Right lobe of liver (tissue), 6 donors: ENCODE measurements around the gene RAB22A. TPM values are rescaled to one million over a fixed set of nuclear protein-coding genes. Genes with fewer than 3 reads are reported as not detected.
"Not testable (repeated sequence)": the region's sequence is repeated elsewhere in the genome, so short reads cannot be mapped to it uniquely, and the experiment has no call there.

Experiments used
- ATAC-seq, 4 donors: fragments of 200-7000 bp; cut with Tn5 transposase; one replicate each; pipeline ENCODE4 v1.9.1; 2020; ENCODE audit warnings: mild to moderate bottlenecking in 4 of 4, moderate library complexity in 4 of 4
- DNase-seq, 3 donors: peaks; one replicate each; pipeline ENCODE4 v3.0.0-alpha.2; 2020
- H3K27ac ChIP-seq, 3 donors: fragments of 200-600 bp; one replicate each; pipeline ENCODE4 v1.8.0; 2022
- H3K27me3 ChIP-seq, 2 donors: fragments of 200-600 bp; one replicate each; pipeline ENCODE4 v1.8.0; 2022
- H3K36me3 ChIP-seq, 4 donors: fragments of 200-600 bp; sonication (generic) in 1 of 4; one replicate each; pipeline versions ENCODE4 v1.5.1 to v1.8.0; 2017 to 2022; ENCODE audit warnings: control low read depth in 1 of 4
- H3K4me1 ChIP-seq, 4 donors: fragments of 200-600 bp; sonication (generic) in 1 of 4; one replicate each; pipeline versions ENCODE4 v1.5.1 to v1.8.0; 2017 to 2022; ENCODE audit warnings: control low read depth in 1 of 4
- H3K4me3 ChIP-seq, 3 donors: fragments of 200-600 bp; one replicate each; pipeline ENCODE4 v1.8.0; 2022
- H3K9me3 ChIP-seq, 4 donors: fragments of 200-600 bp; sonication (generic) in 1 of 4; one replicate each; pipeline versions ENCODE4 v1.5.1 to v1.8.0; 2017 to 2022; ENCODE audit warnings: control low read depth in 1 of 4
- CTCF ChIP-seq, 4 donors: fragments of 200-600 bp in 3 of 4; fragments of 450-650 bp in 1 of 4; IDR thresholded peaks; one replicate each; pipeline versions ENCODE4 v1.5.1 to v1.8.0; 2016 to 2022; ENCODE audit warnings: antibody characterized with exemption in 4 of 4, mild to moderate bottlenecking in 2 of 4
- POLR2A ChIP-seq: fragments of 450-650 bp; IDR thresholded peaks from one replicate; pipeline ENCODE4 v1.6.1; 2017; ENCODE audit warnings: antibody characterized with exemption, mild to moderate bottlenecking
- WGBS: methylation state at CpG from one replicate; pipeline ENCODE4 v1.1.6; 2018; ENCODE audit warnings: low coverage, low lambda C conversion rate; ENCODE audit not compliant: insufficient coverage; ENCODE audit errors: missing lambda C conversion rate; 5-methylcytosine and 5-hydroxymethylcytosine counted together
- intact Hi-C, 2 donors: fragments of 100-400 bp; cut with DNase I; formaldehyde crosslinking; loops; one replicate each; pipeline versions ENCODE4 v1.11.2 to v1.14.1; 2022
- total RNA-seq, 6 experiments: library from RNA; depleted of rRNA in 2 of 6; stranded (reverse); fragments of >200 nt in 2 of 6; fragmentation: NEBNext Ultra II Directional in 3 of 6; extraction: Animal tissue kit (Norgen Biotek cat#: 25700) in 3 of 6; gene quantifications; one replicate each; pipeline versions ENCODE4 v1.1.0 to v1.2.4, GENCODE V29; 2016 to 2023
- donor health status: DM: no; HTN: yes; CAD: no.
- donor health status: DM: no; HTN: no; CAD: no.
- donor health status: DM: no; HTN: no; CAD: no.
- donor health status: DM: no; HTN: yes; CAD: no.
- donor health status: DM: no; HTN: yes; CAD: no.

The RAB22A gene
- total RNA-seq, 6 experiments from 2014 or later, result 7.4 to 11.6 (median 9.5) TPM

GRCh38 chr20:58407966-58408557, 98.5 kb downstream of the RAB22A start:
- Histone ChIP-seq H3K4me3 (no peak overlapping the region), H3K27ac (no peak overlapping the region), H3K27me3 (no peaks in the 10 kb centered on the region), H3K4me1 (peaks cover 0 to 31% (median 2%) of the 10 kb centered on the region in 4 donors), H3K9me3 (no peaks in the 10 kb centered on the region), H3K36me3 (no peaks in the 10 kb centered on the region)
- WGBS, result 29% methylated on average over 2 of the region's 2 CpGs
- ATAC-seq (peak in 3 of 4 donors; percentile 45 to 83 (median 56)), DNase-seq (no peak)
- TF ChIP-seq CTCF (IDR thresholded peaks at IDR 0.05) (no peak), POLR2A (no peak)
- intact Hi-C loops, result no loop called here

GRCh38 chr20:58408603-58409246, 99.2 kb downstream of the RAB22A start:
- H3K9me3 ChIP-seq, result no peaks in the 10 kb centered on the region
- no peak overlapping the region for H3K27ac ChIP-seq
- intact Hi-C loops, result no loop called here
- H3K27me3 ChIP-seq, result no peaks in the 10 kb centered on the region
- ATAC-seq (peak; percentile 47 to 79 (median 56)), DNase-seq (no peak)
- TF ChIP-seq CTCF (IDR thresholded peaks at IDR 0.05) (no peak), POLR2A (no peak)
- peaks cover 0 to 31% (median under 1%) of the 10 kb centered on the region in 4 donors for H3K4me1 ChIP-seq
- WGBS, result 8% methylated on average over 3 of the region's 3 CpGs
- no peaks in the 10 kb centered on the region for H3K36me3 ChIP-seq
- H3K4me3 ChIP-seq, result no peak overlapping the region

GRCh38 chr20:58414216-58414615, 104.7 kb downstream of the RAB22A start:
- ATAC-seq, H3K27ac ChIP-seq, DNase-seq, H3K9me3 ChIP-seq, H3K27me3 ChIP-seq, intact Hi-C loops, H3K4me3 ChIP-seq, H3K36me3 ChIP-seq: not testable (repeated sequence)
- no CpG with 5 or more reads among the region's 35 CpGs for WGBS
- peaks cover 0 to 30% (median 4%) of the 10 kb centered on the region in 4 donors for H3K4me1 ChIP-seq

GRCh38 chr20:58414786-58415185, 105.3 kb downstream of the RAB22A start:
- H3K27me3 ChIP-seq, intact Hi-C loops, H3K4me3 ChIP-seq, H3K27ac ChIP-seq, H3K9me3 ChIP-seq, DNase-seq, ATAC-seq: not testable (repeated sequence)
- WGBS, result 95% methylated on average over 3 of the region's 26 CpGs
- peaks cover 0 to 25% (median 4%) of the 10 kb centered on the region in 4 donors for H3K4me1 ChIP-seq
- H3K36me3 ChIP-seq, result peaks cover 0 to 11% (median 2%) of the 10 kb centered on the region in 4 donors

GRCh38 chr20:58416057-58416456, 106.5 kb downstream of the RAB22A start:
- Histone ChIP-seq H3K27me3 (no peaks in the 10 kb centered on the region), H3K4me3 (no peak overlapping the region), H3K27ac (no peak overlapping the region), H3K4me1 (peaks cover 0 to 18% (median 4%) of the 10 kb centered on the region in 4 donors), H3K36me3 (peaks cover 0 to 15% (median 3%) of the 10 kb centered on the region in 4 donors), H3K9me3 (no peaks in the 10 kb centered on the region)
- TF ChIP-seq POLR2A (no peak), CTCF (IDR thresholded peaks at IDR 0.05) (no peak)
- ATAC-seq, result no peak
- intact Hi-C loops, result no loop called here
- DNase-seq, result no peak
- 83% methylated on average over 1 of the region's 1 CpG for WGBS
